SKM-1 treated with dmso at 0.1 percent for 144 hours (cell line): ENCODE results near the gene CTNNA3.
"Not testable (repeated sequence)": the region's sequence is repeated elsewhere in the genome, so short reads cannot be mapped to it uniquely, and the experiment has no call there.

Experiments used
- DNase-seq: peaks from one replicate; lab custom pipeline; 2025; ENCODE audit not compliant: unreplicated experiment; lab: John Stamatoyannopoulos, UW

Gene CTNNA3

DNA sequence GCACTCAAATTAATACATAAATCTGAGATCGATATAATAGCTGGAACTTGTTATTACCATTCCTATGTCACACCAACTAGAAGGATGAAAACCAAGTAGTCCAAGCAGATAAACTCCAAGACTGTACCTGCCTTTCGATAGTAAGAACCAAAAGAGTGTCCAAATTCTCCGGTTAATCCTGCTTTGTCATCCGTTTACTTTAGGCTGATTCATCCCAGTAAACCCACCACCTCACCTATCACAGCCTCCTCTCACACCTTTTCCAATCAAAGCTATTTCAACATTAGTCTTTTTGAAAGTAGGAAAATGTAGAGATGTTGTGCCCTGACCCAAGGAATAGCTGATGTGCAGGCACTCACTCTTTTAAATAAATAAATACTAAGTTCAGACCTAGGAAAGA lies 177.2 kb downstream of the CTNNA3 start:
- DNase-seq: no peak

DNA sequence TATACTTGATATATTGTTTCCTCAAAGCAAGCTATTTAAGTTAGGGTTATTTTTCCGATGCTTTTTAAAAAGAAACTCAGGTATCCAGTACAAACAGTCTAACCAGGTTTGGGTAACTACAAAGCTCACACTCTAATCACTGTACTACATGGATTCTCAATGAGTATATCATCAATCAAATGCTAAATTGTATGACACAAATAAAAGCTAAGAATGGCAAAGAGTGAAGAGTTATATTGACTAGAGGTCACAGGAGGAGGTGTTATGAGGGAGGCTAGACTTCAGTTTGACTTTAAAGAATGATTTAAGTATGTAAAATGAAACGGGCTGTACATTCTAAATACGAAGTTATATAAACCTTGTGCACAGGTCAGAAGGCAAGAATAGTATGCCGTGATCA lies 178.0 kb downstream of the CTNNA3 start:
- no peak for DNase-seq

DNA sequence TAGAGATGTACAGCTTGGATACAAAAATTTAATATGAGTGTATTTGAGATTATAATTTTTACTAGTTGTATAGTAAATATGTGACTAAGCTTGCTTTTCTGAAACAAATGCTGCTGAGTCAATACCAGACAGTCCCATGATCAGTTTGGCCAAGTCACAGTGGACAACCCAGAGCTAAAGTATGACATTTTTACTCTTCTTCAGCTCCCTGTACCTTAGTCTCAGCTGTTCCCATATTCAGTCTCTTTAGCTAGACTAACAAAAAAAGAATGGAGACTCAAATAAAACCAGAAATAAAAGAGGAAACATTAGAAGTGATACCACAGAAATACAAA lies 189.3 kb downstream of the CTNNA3 start:
- DNase-seq: no peak

DNA sequence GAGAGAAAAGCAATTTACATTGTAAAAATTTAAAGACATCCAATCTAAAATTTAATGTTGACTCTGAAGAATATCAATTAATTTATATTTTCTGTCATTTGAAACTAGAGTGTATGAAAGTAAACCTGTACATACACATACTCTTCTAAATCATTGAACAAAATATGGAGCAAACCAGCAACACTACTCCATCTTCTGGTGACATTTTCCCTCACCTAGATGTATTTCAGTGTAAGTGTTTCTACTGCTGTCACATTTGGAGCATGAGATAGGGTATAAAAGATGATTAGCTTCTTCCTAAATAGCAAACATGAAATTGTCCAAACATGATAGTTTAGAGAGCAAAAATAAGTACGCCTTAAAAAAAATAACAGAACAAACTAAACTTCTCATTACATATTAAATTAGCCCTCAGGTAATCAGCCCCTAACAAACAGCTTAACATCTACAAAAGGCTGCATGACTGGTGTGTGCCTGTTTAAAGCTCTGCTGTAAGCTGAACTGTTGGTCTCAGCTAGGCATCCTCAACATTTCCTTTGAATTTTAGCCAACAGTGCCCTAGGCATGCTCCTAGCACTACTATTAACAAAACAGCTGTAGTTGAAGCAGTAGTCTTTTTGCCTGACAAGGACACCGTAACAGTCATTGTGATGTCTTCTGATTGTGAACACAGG lies 189.8 kb downstream of the CTNNA3 start:
- DNase-seq: no peak

DNA sequence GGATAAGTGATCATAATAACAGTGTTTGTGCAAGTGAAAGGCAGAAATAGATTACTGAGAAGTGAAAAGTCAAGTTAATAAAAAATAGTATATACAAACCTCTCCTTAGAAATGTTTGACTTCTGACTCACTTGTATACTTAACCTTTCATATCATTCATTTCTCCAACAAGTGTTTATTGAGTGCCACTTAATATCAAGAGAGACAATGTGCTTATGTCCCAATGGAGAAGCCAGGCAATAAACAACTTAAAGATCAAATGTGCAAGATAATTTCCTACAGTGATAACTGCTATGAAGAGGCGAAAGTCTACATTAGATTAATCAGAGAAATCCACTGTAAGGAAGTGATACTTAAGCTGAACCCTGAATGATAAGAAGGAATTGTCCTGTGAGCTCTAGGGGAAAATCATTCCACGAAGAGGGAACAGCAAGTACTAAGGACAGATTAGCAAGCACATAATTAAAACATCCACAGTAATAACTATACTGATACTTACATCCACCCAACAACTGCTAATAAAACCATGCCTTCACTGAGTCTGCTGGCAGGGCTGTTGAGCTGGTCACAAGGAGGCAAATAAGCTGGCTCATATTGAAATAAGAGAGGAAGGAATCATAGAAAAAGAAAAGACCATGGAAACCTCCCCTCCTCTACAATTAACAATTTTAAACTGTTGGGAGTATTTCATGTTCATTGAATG lies 203.5 kb downstream of the CTNNA3 start:
- DNase-seq: no peak

DNA sequence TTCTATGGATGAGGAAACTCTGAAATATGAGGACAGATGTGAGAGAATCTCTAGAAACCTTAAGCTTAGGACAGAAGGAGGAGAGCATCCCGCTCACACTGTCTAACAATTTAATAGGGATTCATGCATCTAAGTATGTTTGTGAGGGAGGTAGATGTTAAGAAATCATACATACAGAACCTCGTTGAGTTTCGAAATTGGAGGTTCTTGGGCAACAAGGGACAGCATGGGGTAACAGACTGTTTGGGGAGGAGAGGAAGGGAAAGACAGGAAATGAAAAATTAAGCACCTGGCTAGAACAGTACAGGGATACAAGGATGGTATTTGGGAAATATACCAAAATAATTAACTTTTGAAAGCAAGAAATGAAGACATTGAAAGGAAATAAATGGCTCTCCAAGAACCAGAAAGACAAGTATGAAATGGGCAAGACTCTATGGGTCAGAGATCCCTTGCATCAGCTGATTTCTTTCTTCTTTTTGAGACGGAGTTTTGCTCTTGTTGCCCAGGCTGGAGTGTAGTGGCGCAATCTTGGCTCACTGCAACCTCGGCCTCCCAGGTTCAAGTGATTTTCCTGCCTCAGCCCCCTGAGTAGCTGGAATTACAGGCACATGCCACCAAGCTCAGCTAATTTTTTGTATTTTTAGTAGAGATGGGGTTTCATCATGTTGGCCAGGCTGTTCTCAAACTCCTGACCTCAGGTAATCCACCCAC lies 207.9 kb downstream of the CTNNA3 start:
- peak; percentile 9 for DNase-seq

DNA sequence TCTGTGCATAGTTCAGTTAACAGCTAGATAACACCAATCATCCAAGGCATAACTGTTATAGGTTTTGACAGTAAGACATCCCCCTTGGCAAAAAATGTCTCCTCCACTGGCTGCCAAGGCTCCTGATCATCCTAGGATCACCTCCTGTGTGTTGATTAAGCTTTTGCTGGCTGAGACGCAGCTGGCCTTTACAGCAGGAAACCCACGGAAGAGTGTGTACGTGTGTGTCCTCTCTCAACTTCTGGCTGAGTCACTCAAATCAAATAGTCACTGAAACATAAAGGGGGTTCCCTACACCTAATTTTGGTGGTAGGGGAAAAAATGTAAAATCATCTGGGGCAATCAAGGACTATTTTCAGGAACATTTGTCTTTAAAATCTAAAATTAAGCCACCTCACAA lies 208.8 kb downstream of the CTNNA3 start:
- no peak for DNase-seq

DNA sequence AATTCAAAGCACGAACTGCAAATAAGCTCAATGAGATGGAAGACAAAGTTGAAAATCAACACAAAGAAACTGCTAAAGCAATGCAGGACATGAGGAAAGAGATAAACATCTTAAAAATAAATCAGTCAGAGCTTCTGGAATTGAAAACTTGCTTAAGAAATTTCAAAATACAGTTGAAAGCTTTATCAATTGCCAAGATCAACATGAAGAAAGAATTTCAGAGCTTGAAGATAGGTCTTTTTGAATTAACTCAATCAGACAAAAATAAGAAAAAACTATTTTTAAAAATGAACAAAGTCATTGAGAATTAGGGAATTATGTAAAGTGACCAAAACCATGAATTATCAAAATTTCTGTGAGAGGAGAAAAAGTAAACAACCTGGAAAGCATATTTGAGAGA lies 218.1 kb downstream of the CTNNA3 start:
- no peak for DNase-seq

DNA sequence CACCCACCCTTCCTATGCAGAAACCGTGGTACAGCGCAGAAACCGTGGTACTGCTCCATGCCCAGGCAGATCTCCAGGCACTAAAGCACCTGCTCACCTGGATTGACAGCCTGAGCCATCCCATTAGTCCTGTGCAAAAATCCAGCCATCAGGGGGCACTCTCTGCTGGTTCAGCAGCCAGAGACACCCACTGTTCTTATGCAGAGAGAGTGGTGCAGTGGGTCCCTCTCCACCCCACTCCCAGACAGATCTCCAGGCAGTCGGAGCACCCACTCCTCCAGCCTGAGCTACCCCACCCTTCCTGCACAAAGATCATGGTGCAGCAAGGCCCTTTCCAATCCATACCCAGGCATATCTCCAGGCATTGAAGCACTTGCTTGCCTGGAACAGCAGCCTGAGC lies 219.8 kb downstream of the CTNNA3 start:
- no peak for DNase-seq

DNA sequence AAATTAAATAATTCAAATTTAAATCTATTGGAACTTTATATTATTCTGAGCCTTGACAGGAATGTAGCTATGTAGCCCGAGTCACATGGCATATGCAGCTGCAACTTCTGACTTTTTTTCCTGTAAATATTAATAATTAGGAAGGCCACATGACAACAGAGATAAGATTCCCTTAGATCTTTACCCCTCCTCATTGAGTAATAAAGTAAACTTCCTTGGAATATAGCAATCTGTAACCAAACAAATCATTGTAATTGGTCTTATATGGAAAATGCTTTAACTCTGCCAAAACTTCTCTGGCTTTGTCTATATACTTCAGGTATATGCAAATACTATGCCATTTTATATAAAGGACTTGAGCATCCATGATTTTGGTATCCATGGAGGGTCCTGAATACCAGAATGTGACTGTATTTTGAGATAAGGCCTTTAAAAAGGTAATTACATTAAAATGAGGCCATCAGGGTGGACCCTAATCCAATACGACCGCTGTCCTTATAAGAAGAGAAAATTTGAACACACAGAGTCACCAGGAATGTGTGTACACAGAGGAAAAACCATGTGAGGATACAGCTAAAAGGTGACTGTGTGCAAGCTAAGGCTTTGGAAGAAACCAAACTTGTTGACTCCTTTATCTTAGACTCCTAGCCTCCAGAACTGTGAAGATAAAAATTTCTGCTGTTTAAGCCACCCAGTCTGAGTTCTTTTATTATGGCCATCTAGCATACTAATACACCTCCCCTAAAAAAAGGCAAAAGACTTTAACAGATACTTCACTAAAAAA lies 222.0 kb downstream of the CTNNA3 start:
- DNase-seq: no peak

DNA sequence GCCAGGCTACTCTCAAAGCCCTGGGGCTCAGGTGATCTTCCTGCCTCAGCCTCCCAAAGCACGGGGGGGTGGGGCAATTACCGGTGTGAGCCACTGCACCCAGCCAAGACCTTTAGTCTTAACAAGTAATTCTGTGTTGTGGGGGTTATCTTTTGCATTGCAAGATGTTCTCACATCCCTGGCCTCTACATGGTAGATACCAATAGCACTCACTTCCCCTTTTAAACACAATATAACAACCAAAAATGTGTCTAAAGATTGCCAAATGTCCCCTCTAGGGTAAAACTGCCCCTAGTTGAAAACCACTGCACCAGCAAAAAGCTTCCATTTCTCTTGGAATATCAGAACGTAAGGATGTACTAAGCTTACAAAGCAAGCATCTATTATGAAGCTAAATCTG lies 225.0 kb downstream of the CTNNA3 start:
- DNase-seq: peak; percentile 52

DNA sequence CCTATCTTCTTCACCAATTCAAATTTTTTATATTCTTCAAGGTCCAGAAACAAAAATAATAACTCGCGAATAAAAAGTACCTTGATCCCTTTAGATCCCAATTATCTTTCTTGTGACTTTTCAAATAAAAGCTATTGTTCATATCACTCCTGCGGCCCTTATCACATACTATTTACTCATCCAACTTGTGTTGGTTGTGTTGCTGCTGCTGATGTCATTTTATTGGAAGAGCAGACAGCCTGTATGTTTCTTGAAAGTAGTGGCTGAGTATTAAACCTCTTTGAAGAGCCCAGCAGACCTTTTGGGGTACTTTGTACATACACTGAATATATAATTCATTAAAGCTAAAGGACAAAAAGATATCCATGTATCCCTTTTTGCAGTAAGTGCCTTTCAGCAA lies 231.7 kb downstream of the CTNNA3 start:
- DNase-seq: no peak

DNA sequence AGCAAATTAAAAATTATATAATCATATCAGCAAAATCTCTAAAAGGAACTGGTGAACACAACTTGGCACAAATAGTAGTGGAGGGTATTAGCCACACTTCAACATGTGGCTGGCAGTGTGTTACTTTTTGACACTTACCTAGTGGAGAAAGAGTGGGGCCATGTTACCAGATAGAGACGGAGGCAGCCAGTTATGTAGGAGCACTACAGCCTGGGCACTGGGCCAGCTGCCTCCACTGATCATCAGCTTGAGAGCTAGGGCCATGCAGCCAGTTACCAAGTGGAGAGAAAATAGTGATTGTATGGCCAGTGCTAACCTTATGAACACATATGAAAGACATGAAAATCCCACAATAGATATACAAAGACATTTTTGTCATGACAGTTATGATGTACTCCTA lies 243.1 kb downstream of the CTNNA3 start:
- DNase-seq: no peak

DNA sequence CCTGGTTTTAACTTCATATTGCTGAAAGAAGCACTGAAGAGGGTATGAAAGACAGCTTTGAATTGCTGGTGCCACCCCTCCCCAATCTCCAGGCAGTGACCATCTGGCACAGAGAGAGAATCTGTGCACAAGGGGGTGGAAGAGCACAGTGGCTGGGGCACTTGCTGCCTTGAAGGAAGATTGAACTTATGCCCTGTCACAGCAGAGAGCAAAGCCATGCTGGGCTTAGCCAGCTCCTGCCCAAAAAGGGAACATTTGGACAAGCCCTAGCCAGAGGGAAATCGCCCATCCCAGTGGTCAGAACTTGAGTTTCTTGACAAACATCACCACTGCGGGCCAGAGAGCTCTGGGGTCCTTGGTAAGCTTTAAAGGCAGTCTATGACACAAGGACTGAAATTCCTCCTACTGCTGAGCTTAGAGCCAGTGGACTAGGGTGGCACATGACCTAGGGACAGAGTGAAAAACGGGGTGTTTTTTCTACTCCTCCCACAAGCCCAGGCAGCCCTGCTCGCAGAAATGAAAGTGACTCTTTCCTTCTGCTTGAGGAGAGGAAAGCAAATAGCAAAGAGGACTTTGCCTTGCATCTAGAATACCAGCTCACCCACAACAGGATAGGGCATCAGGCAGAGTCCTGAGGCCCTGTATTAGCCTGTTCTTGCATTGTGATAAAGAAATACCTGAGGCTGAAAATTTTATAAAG lies 257.2 kb downstream of the CTNNA3 start:
- DNase-seq: no peak

DNA sequence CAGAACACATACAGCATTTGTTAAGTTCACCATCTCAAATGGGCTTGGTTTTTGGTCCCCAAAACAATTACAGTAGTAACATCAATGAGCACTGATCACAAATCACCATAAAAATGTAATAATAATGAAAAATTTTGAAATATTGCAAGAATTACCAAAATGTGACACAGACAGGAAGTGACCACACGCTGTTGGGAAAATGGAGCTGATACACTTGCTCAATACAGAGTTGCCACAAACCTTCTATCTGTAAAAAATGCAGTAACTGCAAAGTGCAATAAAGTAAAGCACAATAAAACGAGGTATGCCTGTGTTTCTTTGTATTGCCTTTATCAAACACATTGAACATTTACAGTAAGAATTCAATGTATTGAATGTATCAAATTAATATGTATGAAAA lies 262.7 kb downstream of the CTNNA3 start:
- peak; percentile 4 for DNase-seq

DNA sequence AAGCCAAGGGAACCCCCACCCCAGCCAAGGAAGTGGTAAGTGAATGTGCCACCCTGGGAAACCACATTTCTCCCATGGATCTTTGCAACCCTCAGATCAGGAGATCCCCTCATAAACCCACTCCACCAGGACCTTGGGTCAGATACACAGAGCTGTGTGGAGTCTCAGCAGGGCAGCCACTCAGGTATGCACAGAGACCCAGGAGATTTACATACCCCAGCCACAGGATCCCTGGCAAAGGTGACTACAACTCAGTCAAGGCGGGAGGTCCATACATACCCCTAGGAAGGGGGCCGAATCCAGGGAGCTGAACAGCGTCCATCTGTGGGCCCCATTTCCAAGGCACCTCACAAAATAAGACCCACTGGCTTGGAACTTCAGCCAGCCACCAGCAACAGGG lies 293.4 kb downstream of the CTNNA3 start:
- DNase-seq: no peak

DNA sequence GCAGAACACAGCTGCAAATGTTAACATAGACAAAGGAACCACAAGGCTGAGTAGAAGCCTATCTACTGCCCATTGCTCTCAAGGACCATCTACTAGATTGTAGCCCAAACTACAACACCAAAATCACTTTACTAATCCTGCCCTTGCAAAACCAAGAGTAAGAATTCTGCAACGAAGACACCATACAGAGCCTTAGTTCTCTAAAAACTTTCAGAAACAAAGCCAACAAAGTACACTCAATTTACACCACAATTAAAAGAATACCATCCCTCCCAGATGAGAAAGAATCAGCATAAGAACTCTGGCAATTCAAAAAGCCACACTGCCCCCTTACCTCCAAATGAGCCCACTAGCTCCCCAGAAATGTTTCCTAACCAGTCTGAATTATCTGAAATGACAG lies 294.3 kb downstream of the CTNNA3 start:
- no peak for DNase-seq

DNA sequence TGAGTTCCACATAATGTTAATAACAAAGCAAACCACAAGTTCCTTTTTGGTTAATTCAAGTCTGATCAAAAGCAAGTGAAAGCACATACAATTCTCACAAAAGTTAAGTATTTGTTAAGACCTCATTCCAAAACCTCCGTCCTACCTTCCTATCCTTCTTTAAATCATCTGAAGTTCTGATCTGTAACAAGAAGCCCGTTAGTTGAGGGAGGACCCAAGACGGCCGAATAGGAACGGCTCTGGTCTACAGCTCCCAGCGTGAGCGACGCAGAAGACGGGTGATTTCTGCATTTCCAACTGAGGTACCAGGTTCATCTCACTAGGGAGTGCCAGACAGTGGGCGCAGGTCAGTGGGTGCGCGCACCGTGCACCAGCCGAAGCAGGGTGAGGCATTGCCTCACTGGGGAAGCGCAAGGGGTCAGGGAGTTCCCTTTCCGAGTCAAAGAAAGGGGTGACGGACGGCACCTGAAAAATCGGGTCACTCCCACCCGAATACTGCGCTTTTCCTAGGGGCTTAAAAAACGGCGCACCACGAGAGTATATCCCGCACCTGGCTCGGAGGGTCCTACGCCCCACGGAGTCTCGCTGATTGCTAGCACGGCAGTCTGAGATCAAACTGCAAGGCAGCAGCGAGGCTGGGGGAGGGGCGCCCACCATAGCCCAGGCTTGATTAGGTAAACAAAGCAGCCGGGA lies 309.0 kb downstream of the CTNNA3 start:
- DNase-seq: not testable (repeated sequence)

DNA sequence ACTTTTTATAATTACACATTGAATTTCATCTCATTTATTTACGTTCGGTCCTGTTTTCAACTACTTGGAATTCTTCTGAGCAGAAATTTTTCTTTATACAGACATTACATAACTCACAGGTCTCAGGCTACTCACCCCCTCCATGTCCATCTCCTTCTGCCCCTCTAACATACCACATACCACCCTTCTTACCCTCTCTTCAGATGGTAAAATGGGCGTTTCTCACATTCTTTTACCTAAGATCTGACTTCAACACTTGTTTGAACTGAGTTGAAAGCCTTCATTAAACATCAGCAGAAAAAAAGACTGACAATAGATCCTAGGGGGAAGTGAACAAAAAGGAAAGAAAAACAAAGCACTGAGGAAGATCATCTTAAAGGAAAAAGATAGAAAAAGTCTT lies 309.7 kb downstream of the CTNNA3 start:
- no peak for DNase-seq

DNA sequence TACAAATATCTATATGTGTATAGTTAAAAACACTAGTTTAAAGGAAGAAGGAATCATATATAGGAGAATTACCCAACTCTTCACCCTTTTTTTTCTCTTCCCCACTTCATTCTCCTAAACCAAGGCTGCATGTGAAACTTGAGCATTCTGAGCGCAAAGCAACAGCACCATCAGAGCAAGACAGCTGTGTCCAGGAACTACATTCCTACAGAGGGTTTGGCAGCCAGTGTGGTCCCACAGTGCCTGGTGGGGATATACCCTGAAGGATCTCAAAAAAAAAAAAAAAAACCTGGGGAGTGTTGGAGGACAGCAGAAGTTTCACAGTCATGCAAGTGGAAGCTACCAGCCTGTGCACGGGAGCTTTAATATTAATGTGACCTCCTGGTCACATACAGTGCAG lies 310.4 kb downstream of the CTNNA3 start:
- DNase-seq: no peak
